ENCODE results near the gene INAVA. TPM values are rescaled to one million over a fixed set of nuclear protein-coding genes. Genes with fewer than 3 reads are reported as not detected.

Gene INAVA
- total and polyA plus RNA-seq, 2 donors (not counting 1 experiment from before 2014, with no cell fraction given): 0.06 to 0.34 TPM

DNA sequence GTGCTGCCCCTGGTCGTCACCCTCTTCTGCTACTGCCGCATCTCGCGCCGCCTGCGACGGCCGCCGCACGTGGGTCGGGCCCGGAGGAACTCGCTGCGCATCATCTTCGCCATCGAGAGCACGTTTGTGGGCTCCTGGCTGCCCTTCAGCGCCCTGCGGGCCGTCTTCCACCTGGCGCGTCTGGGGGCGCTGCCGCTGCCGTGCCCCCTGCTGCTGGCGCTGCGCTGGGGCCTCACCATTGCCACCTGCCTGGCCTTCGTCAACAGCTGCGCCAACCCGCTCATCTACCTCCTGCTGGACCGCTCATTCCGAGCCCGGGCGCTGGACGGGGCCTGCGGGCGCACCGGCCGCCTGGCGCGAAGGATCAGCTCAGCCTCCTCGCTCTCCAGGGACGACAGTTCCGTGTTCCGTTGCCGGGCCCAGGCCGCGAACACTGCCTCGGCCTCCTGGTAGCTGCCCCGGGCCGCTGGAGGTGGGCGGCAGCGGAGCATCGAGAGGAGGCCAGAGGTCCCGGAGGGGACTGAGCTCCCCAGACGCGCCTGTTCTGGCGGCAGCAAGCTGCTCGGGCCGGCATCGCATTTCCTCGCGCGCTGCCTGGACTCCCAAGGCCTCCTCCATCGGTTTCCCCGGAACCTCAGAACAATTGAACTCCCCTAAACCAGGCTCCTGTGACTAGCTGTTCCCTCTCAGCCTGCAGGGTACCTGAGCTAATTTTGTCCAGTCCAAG lies 20.9 kb upstream of the INAVA start:
- H3K4me3 Mint-ChIP-seq: peak overlapping the region; percentile 86
- Histone ChIP-seq H3K36me3 (replicated peaks in 1 of 2; ENCODE audit: control extremely low read depth in 1 of 2, control insufficient read depth in 1 of 2, extremely low read depth in 1 of 2, insufficient read depth in 2 of 2, low read length in 1 of 2) (no peaks in the 10 kb centered on the region), H3K27ac (ENCODE audit: low read length in 2 of 2) (peak overlapping the region in 1 of 2 donors; percentile 7), H3K9me3 (ENCODE audit: control extremely low read depth in 1 of 3, control insufficient read depth in 2 of 3, insufficient read depth in 1 of 3, low read length in 2 of 3) (no peaks in the 10 kb centered on the region), H2AFZ (ENCODE audit: insufficient read depth, low read depth, low read length, poor library complexity, severe bottlenecking) (peak overlapping the region; percentile 74), H3K9ac (ENCODE audit: low read length) (peak overlapping the region; percentile 51), H3K79me2 (ENCODE audit: control insufficient read depth, insufficient read depth, low read length) (no peaks in the 10 kb centered on the region), H3K4me3 (ENCODE audit: control extremely low read depth in 1 of 5, extremely low read depth in 1 of 5, insufficient read depth in 1 of 5, low read depth in 2 of 5, low read length in 4 of 5) (peak overlapping the region in 4 of 5 experiments; percentile 8 to 44 (median 31)), H3K27me3 (replicated peaks in 1 of 4; ENCODE audit: control extremely low read depth in 1 of 4, control insufficient read depth in 3 of 4, insufficient read depth in 4 of 4, low read length in 3 of 4) (peaks cover 0 to 25% (median 4%) of the 10 kb centered on the region in 4 experiments), H3K4me1 (ENCODE audit: control insufficient read depth in 2 of 2, insufficient read depth in 2 of 2, low read length in 2 of 2) (peaks cover 32 to 56% of the 10 kb centered on the region in 2 donors), H3K4me2 (replicated peaks; ENCODE audit: low read depth, low read length, poor library complexity, severe bottlenecking) (peak overlapping the region; percentile 71), H4K20me1 (ENCODE audit: control insufficient read depth, insufficient read depth, low read length, poor library complexity, severe bottlenecking) (no peaks in the 10 kb centered on the region)
- DNase-seq: peak; percentile 68
- H3K27me3 Mint-ChIP-seq: peaks cover 18% of the 10 kb centered on the region
- ChIA-PET POLR2A (interaction anchor here (0.5 to 1.0 kb wide), 3 partner anchors 11 to 202 kb away, joined by 3 to 4 read pairs (median 3); no protein-coding TSS in a partner anchor), CTCF (interaction anchor here (0.7 to 1.8 kb wide), 2 partner anchors 11 to 14 kb away, joined by 4 to 8 read pairs; no protein-coding TSS in a partner anchor)
- H3K4me1 Mint-ChIP-seq: peaks cover 49% of the 10 kb centered on the region
- no peaks in the 10 kb centered on the region for H3K9me3 Mint-ChIP-seq (ENCODE audit: insufficient read depth)
- H3K27ac Mint-ChIP-seq: peak overlapping the region; percentile 89
- no peak for TF ChIP-seq EZH2 (IDR thresholded peaks at IDR 0.05; ENCODE audit: borderline replicate concordance, insufficient read depth, low read depth, low read length, poor library complexity, severe bottlenecking)
- TF ChIP-seq, protein P1, sequence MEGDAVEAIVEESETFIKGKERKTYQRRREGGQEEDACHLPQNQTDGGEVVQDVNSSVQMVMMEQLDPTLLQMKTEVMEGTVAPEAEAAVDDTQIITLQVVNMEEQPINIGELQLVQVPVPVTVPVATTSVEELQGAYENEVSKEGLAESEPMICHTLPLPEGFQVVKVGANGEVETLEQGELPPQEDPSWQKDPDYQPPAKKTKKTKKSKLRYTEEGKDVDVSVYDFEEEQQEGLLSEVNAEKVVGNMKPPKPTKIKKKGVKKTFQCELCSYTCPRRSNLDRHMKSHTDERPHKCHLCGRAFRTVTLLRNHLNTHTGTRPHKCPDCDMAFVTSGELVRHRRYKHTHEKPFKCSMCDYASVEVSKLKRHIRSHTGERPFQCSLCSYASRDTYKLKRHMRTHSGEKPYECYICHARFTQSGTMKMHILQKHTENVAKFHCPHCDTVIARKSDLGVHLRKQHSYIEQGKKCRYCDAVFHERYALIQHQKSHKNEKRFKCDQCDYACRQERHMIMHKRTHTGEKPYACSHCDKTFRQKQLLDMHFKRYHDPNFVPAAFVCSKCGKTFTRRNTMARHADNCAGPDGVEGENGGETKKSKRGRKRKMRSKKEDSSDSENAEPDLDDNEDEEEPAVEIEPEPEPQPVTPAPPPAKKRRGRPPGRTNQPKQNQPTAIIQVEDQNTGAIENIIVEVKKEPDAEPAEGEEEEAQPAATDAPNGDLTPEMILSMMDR (IDR thresholded peaks at IDR 0.05): no peak
- 16% methylated on average over 66 of the region's 66 CpGs for WGBS (ENCODE audit: insufficient coverage)
- intact Hi-C loops (cut with micrococcal nuclease): no loop called here
- peak; percentile 49 for ATAC-seq (ENCODE audit: low read depth)

DNA sequence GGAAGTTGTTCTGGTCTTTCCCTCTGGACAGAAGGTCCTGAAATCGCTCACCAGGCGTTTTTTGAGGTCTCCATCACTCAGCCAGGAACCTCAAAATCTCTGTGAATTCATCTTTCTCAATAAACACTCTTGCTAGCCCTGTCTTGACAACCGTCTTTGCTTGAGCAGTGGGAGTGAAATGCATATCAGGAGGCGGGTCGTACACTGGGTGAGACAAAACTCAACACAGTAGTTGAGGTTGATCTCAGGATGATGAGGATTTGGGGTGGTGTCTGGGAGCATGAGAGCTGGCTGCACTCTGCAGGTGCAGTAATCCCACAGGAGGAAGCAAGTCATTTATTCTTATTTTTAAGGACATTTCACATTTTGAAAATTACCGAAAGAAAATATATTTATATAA lies 20.0 kb upstream of the INAVA start:
- DNase-seq (no peak), ATAC-seq (ENCODE audit: low read depth) (no peak)
- peaks cover 18% of the 10 kb centered on the region for H3K27me3 Mint-ChIP-seq
- Histone ChIP-seq H2AFZ (ENCODE audit: insufficient read depth, low read depth, low read length, poor library complexity, severe bottlenecking) (peak overlapping the region; percentile 74), H3K27me3 (replicated peaks in 1 of 4; ENCODE audit: control extremely low read depth in 1 of 4, control insufficient read depth in 3 of 4, insufficient read depth in 4 of 4, low read length in 3 of 4) (peaks cover 0 to 25% (median 4%) of the 10 kb centered on the region in 4 experiments), H3K4me1 (ENCODE audit: control insufficient read depth in 2 of 2, insufficient read depth in 2 of 2, low read length in 2 of 2) (peaks cover 32 to 49% of the 10 kb centered on the region in 2 donors), H3K36me3 (replicated peaks in 1 of 2; ENCODE audit: control extremely low read depth in 1 of 2, control insufficient read depth in 1 of 2, extremely low read depth in 1 of 2, insufficient read depth in 2 of 2, low read length in 1 of 2) (no peaks in the 10 kb centered on the region), H3K4me3 (ENCODE audit: control extremely low read depth in 1 of 5, extremely low read depth in 1 of 5, insufficient read depth in 1 of 5, low read depth in 2 of 5, low read length in 4 of 5) (no peak overlapping the region), H4K20me1 (ENCODE audit: control insufficient read depth, insufficient read depth, low read length, poor library complexity, severe bottlenecking) (no peaks in the 10 kb centered on the region), H3K27ac (ENCODE audit: low read length in 2 of 2) (no peak overlapping the region), H3K9ac (ENCODE audit: low read length) (no peak overlapping the region), H3K9me3 (ENCODE audit: control extremely low read depth in 1 of 3, control insufficient read depth in 2 of 3, insufficient read depth in 1 of 3, low read length in 2 of 3) (no peaks in the 10 kb centered on the region), H3K79me2 (ENCODE audit: control insufficient read depth, insufficient read depth, low read length) (no peaks in the 10 kb centered on the region), H3K4me2 (replicated peaks; ENCODE audit: low read depth, low read length, poor library complexity, severe bottlenecking) (peak overlapping the region; percentile 71)
- H3K27ac Mint-ChIP-seq: peak overlapping the region; percentile 50
- intact Hi-C loops (cut with micrococcal nuclease): no loop called here
- H3K4me1 Mint-ChIP-seq: peaks cover 44% of the 10 kb centered on the region
- ChIA-PET POLR2A (no interaction called here), CTCF (interaction anchor here (1.8 kb wide), 1 partner anchor 13 kb away, joined by 8 read pairs; no protein-coding TSS in a partner anchor)
- TF ChIP-seq EZH2 (IDR thresholded peaks at IDR 0.05; ENCODE audit: borderline replicate concordance, insufficient read depth, low read depth, low read length, poor library complexity, severe bottlenecking): no peak
- TF ChIP-seq, protein P1 (IDR thresholded peaks at IDR 0.05): no peak
- peak overlapping the region; percentile 86 for H3K4me3 Mint-ChIP-seq
- 84% methylated on average over 4 of the region's 6 CpGs for WGBS (ENCODE audit: insufficient coverage)
- H3K9me3 Mint-ChIP-seq (ENCODE audit: insufficient read depth): no peaks in the 10 kb centered on the region
